ENCODE results near the gene CD79B. TPM values are rescaled to one million over a fixed set of nuclear protein-coding genes. Genes with fewer than 3 reads are reported as not detected.
A peak's percentile ranks its signal among the peaks of the same experiment; 100 is the strongest.
"Not testable (repeated sequence)": the region's sequence is repeated elsewhere in the genome, so short reads cannot be mapped to it uniquely, and the experiment has no call there.

CD79B gene
- total and polyA plus RNA-seq, 3 donors from 2014 or later = 0.62 to 4.3 (median 0.87) TPM

DNA sequence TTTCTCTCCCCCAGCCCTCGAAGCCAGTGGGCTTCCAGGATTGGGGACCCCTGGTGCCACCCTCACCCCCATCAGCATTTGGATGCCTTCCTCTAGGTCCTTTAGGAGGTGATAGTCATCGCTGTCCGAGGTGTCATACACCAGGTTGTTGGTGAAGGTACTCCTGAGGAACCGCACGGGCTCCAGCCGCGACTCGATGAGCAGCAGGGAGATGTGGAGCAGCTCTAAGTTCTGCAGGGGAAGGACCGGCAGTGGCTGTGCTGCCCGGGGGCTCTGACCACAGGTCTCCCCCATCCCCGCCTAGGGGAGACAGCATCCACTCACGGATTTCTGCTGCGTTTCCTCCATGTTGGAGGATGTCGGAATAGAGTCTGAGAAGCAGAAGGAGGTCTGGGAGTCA lies 22.0 kb downstream of the CD79B start:
- H3K27me3 ChIP-seq = no peaks in the 10 kb centered on the region
- no peak overlapping the region for H3K27ac ChIP-seq
- no peak for DNase-seq
- 90 to 100% methylated on average over 1 to 12 of the region's 14 CpGs for WGBS, 2 donors
- no peaks in the 10 kb centered on the region for H3K9me3 ChIP-seq
- H3K36me3 ChIP-seq (ENCODE audit: low read depth, missing control alignments) = no peaks in the 10 kb centered on the region
- intact Hi-C loops (cut with DNase I; ENCODE audit: low total_unique reads) = loop anchor here (10.0 kb wide), 1 partner anchor 115 kb away; the partner anchor contains the start of gene ICAM2
- H3K4me1 ChIP-seq = no peaks in the 10 kb centered on the region
- no peak overlapping the region for H3K4me3 ChIP-seq
- TF ChIP-seq, protein P1, sequence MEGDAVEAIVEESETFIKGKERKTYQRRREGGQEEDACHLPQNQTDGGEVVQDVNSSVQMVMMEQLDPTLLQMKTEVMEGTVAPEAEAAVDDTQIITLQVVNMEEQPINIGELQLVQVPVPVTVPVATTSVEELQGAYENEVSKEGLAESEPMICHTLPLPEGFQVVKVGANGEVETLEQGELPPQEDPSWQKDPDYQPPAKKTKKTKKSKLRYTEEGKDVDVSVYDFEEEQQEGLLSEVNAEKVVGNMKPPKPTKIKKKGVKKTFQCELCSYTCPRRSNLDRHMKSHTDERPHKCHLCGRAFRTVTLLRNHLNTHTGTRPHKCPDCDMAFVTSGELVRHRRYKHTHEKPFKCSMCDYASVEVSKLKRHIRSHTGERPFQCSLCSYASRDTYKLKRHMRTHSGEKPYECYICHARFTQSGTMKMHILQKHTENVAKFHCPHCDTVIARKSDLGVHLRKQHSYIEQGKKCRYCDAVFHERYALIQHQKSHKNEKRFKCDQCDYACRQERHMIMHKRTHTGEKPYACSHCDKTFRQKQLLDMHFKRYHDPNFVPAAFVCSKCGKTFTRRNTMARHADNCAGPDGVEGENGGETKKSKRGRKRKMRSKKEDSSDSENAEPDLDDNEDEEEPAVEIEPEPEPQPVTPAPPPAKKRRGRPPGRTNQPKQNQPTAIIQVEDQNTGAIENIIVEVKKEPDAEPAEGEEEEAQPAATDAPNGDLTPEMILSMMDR (IDR thresholded peaks at IDR 0.05) = no peak
- no peak for TF ChIP-seq POLR2A (IDR thresholded peaks at IDR 0.05)

DNA sequence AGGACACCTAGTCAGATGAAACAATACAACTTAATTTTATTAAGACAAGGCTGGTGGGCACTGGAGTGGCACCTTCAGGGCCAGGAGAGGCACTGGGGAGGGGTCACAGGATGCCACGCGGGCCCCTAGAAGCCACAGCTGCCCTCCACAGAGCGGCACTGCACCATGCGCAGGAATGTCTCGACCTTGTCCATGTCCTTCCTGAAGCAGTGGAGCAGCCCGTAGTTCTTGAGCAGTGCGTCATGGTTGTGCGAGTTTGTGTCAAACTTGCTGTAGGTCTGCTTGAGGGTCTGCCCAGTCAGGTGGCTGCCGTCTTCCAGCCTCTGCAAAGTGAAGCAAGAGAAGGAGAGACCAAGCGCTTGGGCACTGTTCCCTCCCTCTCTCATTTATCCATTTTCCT lies 22.5 kb downstream of the CD79B start:
- H3K9me3 ChIP-seq; H3K27me3 ChIP-seq; H3K4me3 ChIP-seq; DNase-seq; intact Hi-C loops (cut with DNase I; ENCODE audit: low total_unique reads); H3K36me3 ChIP-seq (ENCODE audit: low read depth, missing control alignments); H3K27ac ChIP-seq; H3K4me1 ChIP-seq: not testable (repeated sequence)
- WGBS, 2 donors = 90 to 93% methylated on average over 10 of the region's 10 CpGs

DNA sequence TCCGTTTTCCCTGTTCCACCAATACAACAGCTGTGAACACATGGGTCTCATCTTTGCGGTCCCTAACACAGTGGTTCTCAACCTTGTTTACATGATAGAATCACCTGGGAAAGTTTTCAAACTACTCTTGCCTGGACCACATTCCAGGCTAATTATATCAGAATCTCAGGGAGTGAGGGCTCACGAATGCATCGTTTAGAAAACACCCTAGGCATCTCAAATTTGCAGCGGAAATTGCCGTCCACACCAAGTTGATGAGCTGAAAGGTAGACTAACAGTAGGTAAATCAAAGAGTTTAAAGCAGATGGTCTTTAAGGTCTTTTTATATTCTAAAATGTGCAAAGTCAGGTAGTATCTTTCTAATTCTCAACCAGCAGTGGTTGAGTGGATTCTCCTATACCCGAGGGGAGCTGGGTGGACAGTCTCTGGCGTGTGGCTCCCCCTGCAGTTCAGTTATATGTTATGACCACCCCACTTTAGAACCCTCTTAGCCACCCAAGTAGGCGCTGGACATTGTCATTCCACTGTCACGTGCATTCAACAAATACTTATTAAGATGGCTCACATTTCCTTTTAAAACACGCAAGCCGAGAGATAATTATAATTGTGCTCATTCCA lies 24.9 kb downstream of the CD79B start:
- H3K4me3 ChIP-seq; H3K4me1 ChIP-seq; H3K9me3 ChIP-seq; H3K27ac ChIP-seq; intact Hi-C loops (cut with DNase I; ENCODE audit: low total_unique reads); H3K36me3 ChIP-seq (ENCODE audit: low read depth, missing control alignments); H3K27me3 ChIP-seq; DNase-seq: not testable (repeated sequence)
- WGBS, 2 donors = 77% methylated on average over 12 of the region's 12 CpGs

DNA sequence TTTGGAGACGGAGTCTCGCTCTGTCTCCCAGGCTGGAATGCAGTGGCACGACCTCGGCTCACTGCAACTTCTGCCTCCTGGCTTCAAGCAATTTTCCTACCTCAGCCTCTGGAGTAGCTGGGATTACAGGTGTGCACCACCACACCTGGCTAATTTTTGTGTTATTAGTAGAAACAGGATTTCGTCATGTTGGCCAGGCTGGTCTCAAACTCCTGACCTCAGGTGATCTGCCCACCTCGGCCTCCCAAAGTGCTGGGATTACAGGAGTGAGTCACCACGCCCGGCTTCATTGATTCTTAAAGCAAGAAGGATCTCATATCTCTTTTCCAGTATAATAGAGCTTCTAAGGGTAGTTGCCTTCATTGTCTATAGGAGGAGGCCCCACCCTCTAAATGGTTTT lies 27.3 kb downstream of the CD79B start:
- DNase-seq; H3K4me1 ChIP-seq; intact Hi-C loops (cut with DNase I; ENCODE audit: low total_unique reads); H3K9me3 ChIP-seq; H3K27ac ChIP-seq; H3K36me3 ChIP-seq (ENCODE audit: low read depth, missing control alignments); H3K4me3 ChIP-seq; H3K27me3 ChIP-seq: not testable (repeated sequence)
- 95 to 96% methylated on average over 8 of the region's 8 CpGs for WGBS, 2 donors

DNA sequence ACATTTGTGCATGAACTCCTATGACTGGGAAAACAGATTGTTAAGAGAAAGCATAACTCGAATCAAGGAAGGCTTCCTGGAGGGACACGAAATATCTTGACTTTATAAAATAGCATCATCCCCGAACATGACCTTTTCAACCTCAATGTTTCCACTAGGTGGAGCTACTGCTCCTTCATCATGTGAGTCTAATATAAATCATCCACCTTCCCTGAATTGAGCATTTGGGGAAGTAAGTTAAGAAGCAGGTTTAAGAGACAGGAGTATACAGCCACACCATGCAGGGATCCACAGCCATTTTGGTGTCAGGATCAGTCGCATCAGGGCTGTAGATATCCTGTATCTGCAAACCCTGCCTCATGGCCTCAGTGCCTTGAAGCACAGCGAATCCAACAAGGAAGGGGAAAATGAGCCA lies 28.3 kb downstream of the CD79B start:
- DNase-seq = not testable (repeated sequence)
- WGBS, 2 donors = 52 to 65% methylated on average over 5 of the region's 5 CpGs

DNA sequence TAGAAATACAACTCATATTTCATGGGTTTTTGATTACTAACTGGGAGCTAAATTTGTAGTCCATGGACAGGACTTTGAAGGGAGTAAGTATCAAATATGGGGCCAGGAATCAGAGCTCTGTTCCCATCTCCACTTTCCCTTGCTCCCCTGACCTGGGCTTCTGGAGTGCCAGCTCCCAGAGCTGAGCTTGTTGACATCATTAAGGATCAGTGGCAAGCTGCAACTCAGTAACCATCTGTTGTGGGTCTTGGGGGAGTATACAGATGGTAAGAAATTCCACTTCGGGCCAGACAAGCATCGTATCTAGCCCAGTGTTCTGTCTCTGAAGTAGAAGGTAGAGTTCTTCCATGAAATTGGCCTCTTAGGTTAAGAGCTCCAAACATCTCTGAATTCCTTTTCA lies 30.2 kb downstream of the CD79B start:
- intact Hi-C loops (cut with DNase I; ENCODE audit: low total_unique reads); H3K4me3 ChIP-seq; H3K36me3 ChIP-seq (ENCODE audit: low read depth, missing control alignments); H3K4me1 ChIP-seq; H3K27ac ChIP-seq; H3K9me3 ChIP-seq; H3K27me3 ChIP-seq: not testable (repeated sequence)
- DNase-seq = peak; percentile 34
- WGBS, 2 donors = 48 to 84% methylated on average over 2 of the region's 2 CpGs

More for the DNA sequence above, 28.3 kb downstream of the CD79B start:
- H3K4me3 ChIP-seq; H3K9me3 ChIP-seq; H3K27ac ChIP-seq; H3K4me1 ChIP-seq; intact Hi-C loops (cut with DNase I; ENCODE audit: low total_unique reads); H3K27me3 ChIP-seq; H3K36me3 ChIP-seq (ENCODE audit: low read depth, missing control alignments): not testable (repeated sequence)
- TF ChIP-seq, protein P1 (IDR thresholded peaks at IDR 0.05) = peak in 1 of 3 experiments; percentile 35

DNA sequence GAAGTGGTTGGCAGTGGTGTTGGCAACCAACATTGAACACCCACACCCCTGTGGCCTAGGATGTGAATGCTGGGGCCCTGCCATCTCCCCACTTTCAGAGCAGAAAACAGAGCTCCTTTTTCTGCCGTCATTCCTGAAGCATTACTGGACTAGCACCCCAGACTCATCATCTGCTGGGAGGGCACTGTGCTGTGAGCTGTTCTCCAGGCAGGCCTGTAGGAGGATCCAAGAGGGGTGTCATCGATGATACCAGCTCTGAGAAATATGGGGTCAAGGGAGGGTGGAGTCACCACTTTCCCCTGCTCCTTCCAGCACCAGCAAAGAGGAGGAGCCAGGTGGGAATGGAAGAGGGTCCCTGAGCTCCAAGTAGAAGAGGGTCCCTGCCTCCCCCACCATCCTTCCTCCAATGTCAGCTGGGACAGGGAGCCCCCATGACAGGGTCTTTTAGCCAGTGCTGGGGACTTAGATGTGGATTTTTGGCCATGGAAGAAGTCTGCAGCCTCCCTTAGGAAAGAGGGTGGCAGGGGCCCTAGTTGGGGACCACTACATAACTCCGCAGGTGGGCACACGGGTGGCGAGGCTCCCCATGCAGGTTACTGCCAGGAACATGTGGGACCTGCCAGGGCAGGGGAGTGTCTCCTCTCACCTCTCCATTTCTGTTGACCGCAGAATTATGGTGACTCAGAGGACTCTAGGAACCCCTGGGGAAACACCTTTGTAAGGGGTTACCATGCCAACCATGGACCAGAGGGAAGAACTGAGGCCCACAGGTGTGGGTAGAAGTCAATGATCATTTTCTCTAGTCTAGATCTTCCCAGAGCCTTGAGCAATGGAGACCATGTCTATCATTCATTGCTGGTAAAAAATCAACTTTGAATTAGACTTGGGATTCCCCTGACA lies 33.0 kb downstream of the CD79B start:
- intact Hi-C loops (cut with DNase I; ENCODE audit: low total_unique reads); H3K4me1 ChIP-seq; H3K27me3 ChIP-seq; H3K27ac ChIP-seq; H3K4me3 ChIP-seq; H3K36me3 ChIP-seq (ENCODE audit: low read depth, missing control alignments); DNase-seq; H3K9me3 ChIP-seq: not testable (repeated sequence)
- WGBS, 2 donors = 90 to 95% methylated on average over 5 to 6 of the region's 6 CpGs

DNA sequence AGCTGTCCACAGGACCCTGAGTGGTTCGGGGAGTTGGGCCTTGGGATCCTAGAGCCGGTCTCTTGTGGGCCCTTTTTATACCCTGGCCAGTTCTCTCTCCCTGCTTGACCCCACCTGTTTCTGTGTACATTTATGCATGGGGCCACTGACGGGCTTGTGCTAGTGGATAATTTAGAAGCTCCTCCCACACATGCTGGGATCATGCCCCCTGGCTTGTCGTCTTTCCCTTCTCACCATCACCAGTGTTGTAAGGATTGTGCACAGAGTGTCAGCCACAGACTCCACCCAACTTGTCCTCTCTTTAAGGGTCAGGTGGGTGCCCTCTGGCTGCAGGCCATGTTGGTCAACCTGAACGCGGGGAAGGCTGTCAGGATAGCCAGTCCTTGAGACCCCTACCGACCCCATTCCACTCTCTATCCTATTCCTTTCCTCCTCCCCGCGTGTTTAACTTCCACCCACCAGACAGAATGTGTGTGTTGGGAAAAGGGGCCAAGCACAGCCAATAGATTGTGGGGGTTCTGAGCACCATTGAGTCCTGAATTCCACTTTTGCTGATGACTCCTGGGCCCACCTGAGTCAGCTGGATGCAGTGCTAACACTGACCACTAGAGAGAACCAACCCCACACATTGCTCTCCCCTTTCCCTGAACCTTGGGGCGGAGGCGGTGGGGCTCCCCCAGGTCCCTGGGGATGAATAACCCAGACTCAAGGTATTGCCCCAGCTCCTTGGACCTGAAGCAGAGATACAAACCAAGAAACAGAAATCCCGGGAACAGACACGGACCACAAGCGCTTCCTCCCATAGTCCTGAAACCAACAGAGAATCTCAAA lies 35.4 kb downstream of the CD79B start, which contains the start of gene CSH1:
Gene CSH1 (minus strand): TSS at position 51 of the 831 bp plus-strand sequence. CDS start 63 bp downstream, outside the sequence.
- DNase-seq; H3K4me3 ChIP-seq; H3K36me3 ChIP-seq (ENCODE audit: low read depth, missing control alignments); H3K9me3 ChIP-seq; intact Hi-C loops (cut with DNase I; ENCODE audit: low total_unique reads); H3K4me1 ChIP-seq; H3K27ac ChIP-seq; H3K27me3 ChIP-seq: not testable (repeated sequence)
- WGBS, 2 donors = 89 to 95% methylated on average over 9 to 14 of the region's 14 CpGs

DNA sequence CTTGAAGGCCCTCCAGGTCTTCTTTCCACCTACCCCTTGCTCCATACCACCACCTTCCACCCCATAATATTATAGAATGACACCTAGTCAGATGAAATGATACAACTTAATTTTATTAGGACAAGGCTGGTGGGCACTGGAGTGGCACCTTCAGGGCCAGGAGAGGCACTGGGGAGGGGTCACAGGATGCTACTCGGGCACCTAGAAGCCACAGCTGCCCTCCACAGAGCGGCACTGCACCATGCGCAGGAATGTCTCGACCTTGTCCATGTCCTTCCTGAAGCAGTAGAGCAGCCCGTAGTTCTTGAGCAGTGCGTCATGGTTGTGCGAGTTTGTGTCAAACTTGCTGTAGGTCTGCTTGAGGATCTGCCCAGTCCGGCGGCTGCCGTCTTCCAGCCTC lies 37.3 kb downstream of the CD79B start:
- WGBS, 2 donors = 95 to 97% methylated on average over 6 to 10 of the region's 10 CpGs
- H3K4me1 ChIP-seq; DNase-seq; intact Hi-C loops (cut with DNase I; ENCODE audit: low total_unique reads); H3K27ac ChIP-seq; H3K4me3 ChIP-seq; H3K9me3 ChIP-seq; H3K36me3 ChIP-seq (ENCODE audit: low read depth, missing control alignments); H3K27me3 ChIP-seq: not testable (repeated sequence)

Data from testis (tissue), 3 donors.